Measurements from ENCODE around the gene SLC6A19. TPM values are rescaled to one million over a fixed set of nuclear protein-coding genes. Genes with fewer than 3 reads are reported as not detected.

The SLC6A19 gene
- total and polyA plus RNA-seq, 12 donors = 0.11 TPM; not detected in 11

DNA sequence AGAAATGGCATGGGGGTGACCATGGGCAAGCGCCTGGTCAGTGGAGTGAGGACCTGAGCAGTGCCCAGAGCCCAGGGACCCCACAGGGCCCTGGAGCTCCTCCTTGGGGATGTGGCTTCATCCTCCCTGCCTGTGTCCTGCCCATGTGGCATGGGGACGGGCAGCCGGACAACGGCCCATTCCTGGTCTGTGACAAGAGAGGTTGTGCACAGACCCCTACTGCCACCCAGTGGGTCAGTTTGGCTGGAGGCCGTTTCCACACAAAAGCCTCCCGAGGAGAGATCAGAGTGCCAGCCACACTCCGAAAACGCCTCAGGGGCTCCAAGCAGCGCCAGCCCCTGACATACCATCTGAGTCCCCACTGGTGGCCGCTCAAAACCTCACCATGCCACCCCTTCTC lies 43.6 kb downstream of the SLC6A19 start:
- Histone ChIP-seq H3K4me3 (no peak overlapping the region), H3K9me3 (no peaks in the 10 kb centered on the region), H3K27me3 (peaks cover 0 to 72% (median 68%) of the 10 kb centered on the region in 7 donors), H3K36me3 (no peaks in the 10 kb centered on the region), H3K27ac (no peak overlapping the region), H3K4me1 (no peaks in the 10 kb centered on the region)
- WGBS, 2 donors = 58 to 60% methylated on average over 10 of the region's 10 CpGs
- intact Hi-C loops (cut with DNase I) = loop anchor here in 1 of 10 donors (5.0 kb wide), 1 partner anchor 152 kb away; no protein-coding TSS in a partner anchor
- ATAC-seq = no peak
- no peak for DNase-seq
- TF ChIP-seq, protein P1, sequence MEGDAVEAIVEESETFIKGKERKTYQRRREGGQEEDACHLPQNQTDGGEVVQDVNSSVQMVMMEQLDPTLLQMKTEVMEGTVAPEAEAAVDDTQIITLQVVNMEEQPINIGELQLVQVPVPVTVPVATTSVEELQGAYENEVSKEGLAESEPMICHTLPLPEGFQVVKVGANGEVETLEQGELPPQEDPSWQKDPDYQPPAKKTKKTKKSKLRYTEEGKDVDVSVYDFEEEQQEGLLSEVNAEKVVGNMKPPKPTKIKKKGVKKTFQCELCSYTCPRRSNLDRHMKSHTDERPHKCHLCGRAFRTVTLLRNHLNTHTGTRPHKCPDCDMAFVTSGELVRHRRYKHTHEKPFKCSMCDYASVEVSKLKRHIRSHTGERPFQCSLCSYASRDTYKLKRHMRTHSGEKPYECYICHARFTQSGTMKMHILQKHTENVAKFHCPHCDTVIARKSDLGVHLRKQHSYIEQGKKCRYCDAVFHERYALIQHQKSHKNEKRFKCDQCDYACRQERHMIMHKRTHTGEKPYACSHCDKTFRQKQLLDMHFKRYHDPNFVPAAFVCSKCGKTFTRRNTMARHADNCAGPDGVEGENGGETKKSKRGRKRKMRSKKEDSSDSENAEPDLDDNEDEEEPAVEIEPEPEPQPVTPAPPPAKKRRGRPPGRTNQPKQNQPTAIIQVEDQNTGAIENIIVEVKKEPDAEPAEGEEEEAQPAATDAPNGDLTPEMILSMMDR (IDR thresholded peaks at IDR 0.05) = no peak

DNA sequence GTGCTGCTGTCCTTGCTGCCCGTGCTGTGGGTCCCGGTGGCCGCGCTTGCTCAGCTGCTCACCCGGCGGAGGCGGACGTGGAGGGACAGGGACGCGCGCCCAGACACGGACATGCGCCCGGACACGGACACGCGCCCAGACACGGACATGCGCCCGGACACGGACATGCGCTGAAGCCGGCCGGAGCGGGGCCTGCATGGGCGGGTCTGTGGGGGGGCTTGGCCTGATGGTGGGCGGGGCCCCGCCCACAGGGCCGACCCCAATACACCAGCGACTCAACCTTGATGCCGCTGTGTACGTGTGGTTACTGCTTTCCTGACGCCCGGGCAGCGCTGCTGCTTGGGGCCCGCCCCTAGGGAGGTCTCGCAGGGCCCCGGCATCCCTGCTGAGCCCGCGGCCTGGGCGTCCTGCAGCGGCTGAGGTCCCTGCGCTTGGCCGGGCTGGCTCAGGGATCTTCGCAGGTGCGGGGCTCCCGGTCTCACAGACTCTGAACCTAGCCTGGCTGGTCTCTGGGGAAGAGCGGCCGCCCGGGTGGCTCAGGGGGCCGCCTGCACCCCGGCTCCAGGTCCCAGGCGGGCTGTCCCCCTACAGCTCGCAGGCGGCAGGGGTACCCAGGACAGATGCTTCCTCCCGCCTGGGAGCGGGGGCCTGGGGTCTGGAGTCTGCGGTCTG lies 44.6 kb downstream of the SLC6A19 start:
- TF ChIP-seq, protein P1 (IDR thresholded peaks at IDR 0.05) = no peak
- Histone ChIP-seq H3K27ac (no peak overlapping the region), H3K4me3 (no peak overlapping the region), H3K4me1 (no peaks in the 10 kb centered on the region), H3K9me3 (no peaks in the 10 kb centered on the region), H3K36me3 (no peaks in the 10 kb centered on the region), H3K27me3 (peaks cover 0 to 75% (median 68%) of the 10 kb centered on the region in 7 donors)
- WGBS, 2 donors = 26 to 51% methylated on average over 50 to 58 of the region's 58 CpGs
- ATAC-seq (no peak), DNase-seq (no peak)
- intact Hi-C loops (cut with DNase I) = loop anchor here in 1 of 10 donors (5.0 kb wide), 1 partner anchor 151 kb away; no protein-coding TSS in a partner anchor

DNA sequence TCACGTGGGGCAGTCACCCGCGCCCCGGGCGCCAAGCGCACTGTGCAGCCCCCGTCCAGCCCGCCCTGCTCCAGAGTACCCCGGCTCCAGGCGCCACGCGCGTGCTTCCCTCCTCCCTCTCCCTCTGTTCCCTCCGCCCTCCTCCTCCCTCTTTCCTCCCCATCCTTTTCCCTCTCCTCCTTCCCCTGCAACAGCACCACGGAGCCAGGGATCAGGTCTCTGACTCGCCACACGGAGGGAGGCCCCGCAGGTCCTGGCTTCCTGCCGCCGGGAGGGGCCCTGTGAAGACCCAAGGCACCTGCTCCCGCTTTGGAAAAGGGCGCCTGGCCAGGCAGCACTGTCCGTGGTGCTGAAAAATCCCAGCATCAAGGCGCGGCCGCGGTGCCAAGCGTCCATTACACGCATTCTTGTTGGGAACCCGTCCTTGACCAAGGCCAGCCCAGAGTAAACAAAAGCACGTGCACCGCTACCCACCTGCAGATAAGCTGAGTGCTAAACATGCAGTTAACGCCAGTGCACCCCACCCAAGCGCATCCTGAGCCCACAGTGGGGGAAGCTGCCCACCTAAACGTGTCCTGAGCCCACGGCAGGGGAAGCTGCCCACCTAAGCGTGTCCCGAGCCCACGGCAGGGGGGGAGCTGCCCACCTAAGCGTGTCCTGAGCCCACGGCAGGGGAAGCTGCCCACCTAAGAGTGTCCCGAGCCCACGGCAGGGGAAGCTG lies 45.5 kb downstream of the SLC6A19 start:
- WGBS, 2 donors = 22 to 25% methylated on average over 43 of the region's 43 CpGs
- H3K27me3 ChIP-seq = peaks cover 0 to 83% (median 68%) of the 10 kb centered on the region in 7 donors
- no peaks in the 10 kb centered on the region for H3K36me3 ChIP-seq
- H3K4me3 ChIP-seq = no peak overlapping the region
- peak in 5 of 8 donors; percentile 28 to 48 (median 39) for ATAC-seq
- intact Hi-C loops (cut with DNase I) = loop anchor here in 1 of 10 donors (5.0 kb wide), 1 partner anchor 150 kb away; no protein-coding TSS in a partner anchor
- no peak overlapping the region for H3K27ac ChIP-seq
- peak; percentile 21 to 48 for DNase-seq
- TF ChIP-seq, protein P1 (IDR thresholded peaks at IDR 0.05) = no peak
- no peaks in the 10 kb centered on the region for H3K9me3 ChIP-seq
- H3K4me1 ChIP-seq = no peaks in the 10 kb centered on the region

DNA sequence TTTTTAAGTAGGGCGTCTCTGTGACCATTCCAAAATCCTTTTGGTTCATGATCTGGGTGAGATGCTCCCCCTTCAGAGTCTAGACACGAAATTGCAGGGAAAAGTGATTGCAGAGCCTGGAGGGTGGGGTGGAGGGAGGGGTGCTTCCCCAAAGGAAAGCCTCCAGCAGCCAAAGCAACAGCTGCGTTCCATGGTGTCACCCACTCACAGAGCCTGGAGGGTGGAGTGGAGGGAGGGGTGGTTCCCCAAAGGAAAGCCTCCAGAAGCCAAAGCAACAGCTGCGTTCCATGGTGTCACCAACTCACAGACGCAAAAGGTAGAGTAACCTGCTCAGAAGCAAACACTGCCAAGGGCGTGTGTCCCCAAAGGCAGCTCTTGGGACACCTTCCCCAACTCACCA lies 46.4 kb downstream of the SLC6A19 start:
- H3K4me1 ChIP-seq = no peaks in the 10 kb centered on the region
- TF ChIP-seq, protein P1 (IDR thresholded peaks at IDR 0.05) = no peak
- 72 to 77% methylated on average over 6 of the region's 6 CpGs for WGBS, 2 donors
- intact Hi-C loops (cut with DNase I) = loop anchor here in 1 of 10 donors (5.0 kb wide), 1 partner anchor 149 kb away; no protein-coding TSS in a partner anchor
- H3K27me3 ChIP-seq = peaks cover 0 to 93% (median 68%) of the 10 kb centered on the region in 7 donors
- DNase-seq (no peak), ATAC-seq (no peak)
- H3K9me3 ChIP-seq = no peaks in the 10 kb centered on the region
- H3K27ac ChIP-seq = no peak overlapping the region
- H3K36me3 ChIP-seq = no peaks in the 10 kb centered on the region
- H3K4me3 ChIP-seq = no peak overlapping the region
